ENCODE results near the gene GRM7.

GRM7 gene

GRCh38 chr3:7683426-7683825 lies 822.5 kb downstream of the GRM7 start:
- DNase-seq, result no peak

- no peak for DNase-seq
These were observed 823.3 kb downstream of the GRM7 start for GRCh38 chr3:7684182-7684715.

- no peak for DNase-seq
These were observed 826.7 kb downstream of the GRM7 start for GRCh38 chr3:7687428-7688147.

DNA sequence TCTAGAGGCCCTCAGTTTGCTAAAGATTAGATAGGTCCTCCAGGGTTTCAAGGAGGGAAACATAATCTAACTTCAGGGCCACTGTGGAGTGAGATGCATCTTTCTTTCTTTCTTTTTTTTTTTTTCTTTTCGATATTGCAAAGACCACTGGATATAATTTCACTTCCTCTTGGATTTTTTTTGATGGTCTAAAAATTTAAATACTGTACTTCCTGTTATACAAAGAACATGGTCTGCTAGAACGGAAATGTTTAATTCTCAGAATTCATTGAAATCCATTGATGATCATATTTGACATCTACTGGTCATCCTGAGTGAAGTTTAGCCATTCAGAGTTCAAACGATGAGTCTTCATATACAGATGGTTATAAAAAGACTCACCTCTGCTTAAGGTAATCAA lies 832.0 kb downstream of the GRM7 start:
- no peak for DNase-seq

DNA sequence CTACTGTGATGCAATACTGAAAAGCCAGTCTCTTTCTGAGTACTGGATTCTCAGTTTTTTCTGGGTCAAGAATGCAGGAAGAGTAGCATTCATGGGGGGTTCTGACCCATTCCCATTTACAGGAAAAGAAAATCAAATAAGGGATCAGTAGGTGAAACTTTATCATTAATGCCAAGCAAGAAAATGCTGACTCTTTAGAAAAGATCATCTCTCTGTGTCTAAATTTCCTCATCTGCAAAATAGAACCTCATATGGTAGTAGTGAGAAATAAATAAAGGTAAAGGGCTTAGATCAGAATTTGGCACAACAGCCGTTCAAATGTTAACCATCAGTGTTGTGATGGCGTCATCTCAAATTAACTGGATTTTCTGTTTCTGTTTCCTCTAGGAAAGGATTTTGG lies 833.1 kb downstream of the GRM7 start:
- no peak for DNase-seq

GRCh38 chr3:7695049-7695448 lies 834.1 kb downstream of the GRM7 start:
- DNase-seq, result no peak

- DNase-seq, result no peak
These were observed 835.4 kb downstream of the GRM7 start for GRCh38 chr3:7696320-7696719.

DNA sequence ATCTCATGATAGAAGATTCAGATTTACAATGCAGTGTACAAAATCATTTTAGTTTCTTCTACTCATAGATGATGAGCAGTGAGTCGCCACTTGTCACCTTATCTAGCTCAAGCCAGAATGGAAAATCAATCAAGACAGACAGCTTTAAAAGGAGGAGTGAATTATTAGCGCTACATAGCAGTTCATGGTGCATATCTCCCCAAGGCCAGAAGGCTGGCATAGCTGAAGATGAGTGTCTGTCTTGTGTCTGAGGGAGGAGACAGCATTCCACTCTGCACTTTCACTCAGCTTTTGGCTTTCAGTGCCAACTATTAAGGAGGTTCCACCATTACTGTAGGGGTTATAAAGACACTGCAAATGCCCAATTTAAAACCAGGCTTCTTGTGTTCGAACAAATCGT lies 836.6 kb downstream of the GRM7 start:
- no peak for DNase-seq

DNA sequence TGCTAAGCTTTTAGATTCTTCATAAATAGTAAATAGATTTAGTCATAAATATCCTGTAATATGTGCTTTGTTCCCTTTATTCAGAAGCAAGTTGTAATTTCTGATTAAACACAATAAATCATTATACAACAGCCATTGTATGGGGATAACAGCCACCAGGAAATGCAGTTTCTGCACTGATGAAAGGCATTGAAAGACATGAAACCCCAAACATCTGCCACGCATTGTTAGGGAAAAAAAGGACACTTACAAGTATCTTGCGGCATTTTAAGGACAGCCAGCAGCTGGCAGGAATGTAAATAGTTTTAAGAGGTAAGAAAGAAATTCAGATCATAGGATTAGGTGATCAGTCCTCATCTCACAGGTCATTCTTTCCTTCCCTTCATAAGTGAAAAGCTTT lies 839.6 kb downstream of the GRM7 start:
- DNase-seq, result no peak

GRCh38 chr3:7700977-7701376 lies 840.1 kb downstream of the GRM7 start:
- DNase-seq, result no peak

DNA sequence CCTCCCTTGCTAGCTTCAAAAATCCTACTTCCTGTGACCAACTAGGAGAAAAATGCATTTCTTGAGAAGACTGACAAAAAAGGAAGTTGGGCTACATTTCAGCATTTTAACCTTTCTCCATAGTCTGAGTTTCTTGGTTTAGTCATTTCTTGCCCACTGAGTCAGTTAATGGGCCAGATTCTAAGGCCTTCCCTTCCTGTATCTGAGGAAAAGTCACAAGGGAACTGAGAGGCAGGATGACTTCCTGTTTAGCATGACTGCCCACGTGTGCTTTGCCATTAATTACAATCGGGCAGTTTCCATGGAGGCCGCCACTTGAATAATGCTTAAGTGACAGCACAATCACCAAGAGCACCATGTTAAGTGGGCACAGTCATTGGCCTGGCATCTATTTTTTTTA lies 846.3 kb downstream of the GRM7 start:
- no peak for DNase-seq

GRCh38 chr3:7709376-7710082 lies 848.6 kb downstream of the GRM7 start:
- no peak for DNase-seq

DNA sequence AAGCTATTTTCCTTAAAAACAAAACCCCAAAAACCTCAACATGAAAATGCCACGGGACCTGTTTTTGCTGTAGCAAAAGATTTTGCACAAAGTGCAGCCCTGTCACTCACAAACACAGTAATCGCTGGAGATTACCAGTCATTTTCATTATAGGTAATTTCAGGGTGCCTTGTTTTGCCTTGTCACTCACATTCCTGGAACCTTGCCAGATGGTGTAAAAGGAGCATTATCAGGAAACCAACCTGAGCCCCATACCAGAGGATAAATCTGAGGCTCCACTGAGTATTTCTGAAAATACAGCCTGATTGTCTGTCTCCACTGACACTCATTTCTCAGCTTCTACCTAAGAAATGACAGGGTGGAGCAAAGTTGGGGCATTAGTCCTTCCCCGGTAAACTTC lies 849.4 kb downstream of the GRM7 start:
- DNase-seq, result no peak

- no peak for DNase-seq
These were observed 852.8 kb downstream of the GRM7 start for GRCh38 chr3:7713724-7714123.

GRCh38 chr3:7720649-7721297 lies 859.9 kb downstream of the GRM7 start:
- no peak for DNase-seq

- no peak for DNase-seq
These were observed 861.0 kb downstream of the GRM7 start for GRCh38 chr3:7721869-7722268.

DNA sequence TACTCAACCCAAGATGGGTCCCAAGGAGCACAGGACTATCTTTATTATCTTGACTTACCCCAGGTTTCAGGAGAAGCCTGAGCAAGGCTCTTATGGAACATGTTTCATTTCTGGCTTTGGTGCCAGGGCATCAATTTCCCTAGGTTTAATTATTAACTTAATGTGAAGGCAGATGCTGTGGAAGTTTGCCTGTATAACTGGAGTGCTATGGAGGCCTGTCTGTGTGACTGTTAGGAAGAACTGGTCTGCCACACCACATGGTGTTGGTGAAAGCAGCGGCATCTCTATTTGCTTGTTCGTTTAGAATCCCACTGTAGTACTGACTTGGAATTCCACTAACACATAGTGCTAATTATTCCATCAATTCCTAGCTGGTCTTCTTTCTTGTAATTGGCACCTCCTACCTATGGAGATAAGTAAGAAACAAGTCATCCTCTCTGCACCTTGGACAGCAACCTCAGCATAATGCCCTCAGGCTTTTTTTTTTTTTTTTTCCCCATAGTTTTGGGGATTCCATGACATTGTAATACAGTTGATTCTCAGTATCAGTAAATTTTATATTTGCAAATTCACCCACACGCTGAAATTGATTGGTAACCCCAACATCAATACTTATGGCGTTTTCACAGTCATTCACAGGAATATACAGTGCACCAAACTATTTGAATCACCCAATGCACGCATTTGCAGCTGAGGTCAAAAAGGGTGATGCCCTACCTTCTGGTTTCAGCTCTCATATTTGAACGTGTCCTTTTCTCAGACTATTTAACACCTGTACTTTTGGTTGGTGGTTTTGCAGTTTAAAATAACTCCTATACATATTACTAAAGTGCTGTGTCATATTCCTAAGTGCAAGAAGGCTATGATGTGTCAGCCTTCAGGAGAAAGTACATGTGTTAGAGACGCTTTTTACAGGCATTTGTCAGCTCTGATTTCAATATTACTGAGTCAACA lies 867.9 kb downstream of the GRM7 start:
- DNase-seq, result no peak

- no peak for DNase-seq
These were observed 873.0 kb downstream of the GRM7 start for GRCh38 chr3:7733933-7734332.

DNA sequence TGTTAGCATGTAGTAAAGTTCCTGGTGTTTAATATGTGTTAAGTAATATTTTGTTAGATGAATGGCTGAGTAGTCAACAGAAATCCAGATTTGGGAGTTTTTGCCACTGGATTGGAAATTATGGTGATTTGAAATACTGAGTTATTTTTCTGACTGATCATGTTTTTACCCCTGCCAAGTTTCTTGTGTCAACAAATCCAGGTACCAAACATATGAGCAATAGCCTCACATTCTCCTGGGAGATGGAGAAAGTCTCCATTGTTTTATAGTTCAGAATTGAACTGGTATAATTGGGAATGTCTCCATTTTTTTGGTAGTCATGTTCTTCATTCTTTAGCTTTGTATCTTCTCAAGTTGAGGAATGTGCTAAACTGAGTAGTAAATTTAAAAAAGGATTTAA lies 873.5 kb downstream of the GRM7 start:
- no peak for DNase-seq

DNA sequence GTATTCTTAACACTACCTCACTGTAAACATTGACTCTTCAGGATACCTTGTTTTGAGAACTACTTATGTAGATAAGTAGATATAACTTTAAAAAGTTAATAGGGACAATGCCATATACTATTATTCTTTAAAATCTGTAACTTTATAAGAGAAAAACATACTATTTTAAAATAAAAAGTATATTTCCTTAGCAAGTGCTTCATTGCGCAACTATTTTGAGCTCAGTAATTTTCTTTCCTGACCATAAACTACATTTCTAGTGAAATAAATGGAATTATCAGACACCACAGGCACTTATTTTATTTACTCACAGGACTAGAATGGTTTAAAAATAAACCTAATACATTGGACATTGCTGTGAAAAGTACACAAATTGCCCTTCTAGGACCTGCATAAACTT lies 876.3 kb downstream of the GRM7 start:
- DNase-seq, result no peak

DNA sequence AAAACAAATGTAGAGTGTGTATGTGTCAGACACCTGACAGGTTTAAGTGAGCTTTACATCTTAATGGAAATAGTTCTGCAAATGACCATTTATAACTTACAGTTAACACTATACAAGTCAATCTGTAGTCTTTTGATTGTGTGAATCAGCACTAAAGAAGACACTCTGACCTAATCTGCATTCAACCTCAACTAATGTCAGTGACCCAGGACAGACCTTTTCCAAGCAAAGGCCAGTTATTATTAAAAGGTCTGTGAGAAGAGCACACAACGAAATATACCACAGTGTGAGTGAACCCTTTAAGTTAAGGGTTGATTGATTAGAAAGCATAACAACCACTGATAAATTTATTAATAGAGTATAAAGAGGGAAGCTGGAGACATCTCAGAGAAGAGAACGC lies 878.8 kb downstream of the GRM7 start:
- no peak for DNase-seq

DNA sequence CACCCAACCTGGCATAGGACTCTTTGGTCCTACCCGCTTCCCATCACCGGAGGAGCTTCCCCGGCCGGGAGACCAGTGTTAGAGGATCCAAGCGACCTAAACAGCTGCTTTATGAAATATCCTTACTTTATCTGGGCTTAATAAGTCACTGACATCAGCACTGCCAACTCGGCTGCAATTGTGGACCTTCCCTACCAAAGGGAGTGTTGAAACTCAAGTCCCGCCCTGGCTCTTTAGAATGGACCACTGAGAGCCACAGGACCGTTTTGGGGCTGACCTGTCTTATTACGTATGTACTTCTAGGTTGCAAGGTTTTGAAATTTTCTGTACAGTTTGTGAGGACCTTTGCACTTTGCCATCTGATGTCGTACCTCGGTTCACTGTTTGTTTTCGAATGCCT lies 879.5 kb downstream of the GRM7 start:
- no peak for DNase-seq

DNA sequence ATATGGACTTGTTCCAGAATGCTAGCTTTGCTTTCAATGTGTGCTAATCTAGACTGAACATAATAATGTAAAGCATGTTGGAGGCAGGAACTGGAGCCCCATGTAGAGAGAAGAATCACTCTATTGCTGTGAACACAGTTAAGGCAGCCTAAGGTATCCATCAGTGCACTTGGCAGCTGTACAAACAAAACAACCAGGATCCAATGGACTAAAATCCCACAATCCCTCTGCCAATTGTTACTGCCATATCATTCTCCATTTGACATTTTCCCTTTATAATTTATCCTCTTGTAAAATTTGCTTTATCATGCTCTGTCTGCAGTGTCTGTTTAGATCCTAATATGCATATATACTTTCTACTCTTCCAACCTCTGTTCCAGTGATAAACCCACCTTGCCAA lies 883.9 kb downstream of the GRM7 start:
- DNase-seq, result no peak

Data from activated naive CD4-positive, alpha-beta T cell treated with Interleukin-2 at 50 U/mL for 16 hours (primary cell).